Astrocyte (in vitro differentiated cells and primary cell): ENCODE data around the gene FBXL16.

Source experiments
- CTCF ChIP-seq: IDR thresholded peaks from 2 replicates; pipeline ENCODE4 v1.5.1; 2011; ENCODE audit warnings: low read depth, mild to moderate bottlenecking, inconsistent platforms, low read length, moderate library complexity; ENCODE audit not compliant: insufficient read depth
- EZH2 ChIP-seq: IDR thresholded peaks from 2 replicates; pipeline ENCODE4 v1.6.1; 2012; ENCODE audit warnings: mild to moderate bottlenecking, low read length, inconsistent platforms; ENCODE audit not compliant: insufficient read depth

- TF ChIP-seq EZH2 (no peak), CTCF (no peak)
Observed at GRCh38 chr16:676913-677312, 28.7 kb downstream of the FBXL16 start.
